ENCODE data around the gene ARPC1A.
"Not testable (repeated sequence)": the region's sequence is repeated elsewhere in the genome, so short reads cannot be mapped to it uniquely, and the experiment has no call there.

Gene ARPC1A

DNA sequence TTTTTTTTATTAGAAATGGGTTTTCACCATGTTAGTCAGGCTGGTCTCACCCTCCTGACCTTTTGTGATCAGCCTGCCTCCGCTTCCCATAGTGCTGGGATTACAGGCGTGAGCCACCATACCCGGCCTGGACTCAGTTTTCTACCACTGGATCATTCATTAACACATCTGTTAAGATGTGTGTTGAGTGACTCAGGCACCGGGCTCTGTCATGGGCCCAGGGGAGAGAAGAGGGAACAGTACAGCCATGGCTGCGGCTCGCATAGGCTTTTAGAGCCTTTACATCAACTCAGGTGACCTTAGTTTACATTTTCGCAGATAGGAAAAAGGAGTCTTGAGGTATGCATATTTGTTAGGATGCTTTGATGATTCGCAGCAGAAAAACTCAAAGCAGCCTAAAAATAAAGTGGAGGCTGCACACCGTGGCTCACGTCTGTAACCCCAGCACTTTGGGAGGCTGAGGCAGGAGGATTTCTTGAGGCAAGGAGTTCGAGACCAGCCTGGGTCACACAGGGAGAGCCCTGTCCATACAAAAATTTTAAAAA lies 45.8 kb downstream of the ARPC1A start:
- no peak for DNase-seq (ENCODE audit: low read depth)

DNA sequence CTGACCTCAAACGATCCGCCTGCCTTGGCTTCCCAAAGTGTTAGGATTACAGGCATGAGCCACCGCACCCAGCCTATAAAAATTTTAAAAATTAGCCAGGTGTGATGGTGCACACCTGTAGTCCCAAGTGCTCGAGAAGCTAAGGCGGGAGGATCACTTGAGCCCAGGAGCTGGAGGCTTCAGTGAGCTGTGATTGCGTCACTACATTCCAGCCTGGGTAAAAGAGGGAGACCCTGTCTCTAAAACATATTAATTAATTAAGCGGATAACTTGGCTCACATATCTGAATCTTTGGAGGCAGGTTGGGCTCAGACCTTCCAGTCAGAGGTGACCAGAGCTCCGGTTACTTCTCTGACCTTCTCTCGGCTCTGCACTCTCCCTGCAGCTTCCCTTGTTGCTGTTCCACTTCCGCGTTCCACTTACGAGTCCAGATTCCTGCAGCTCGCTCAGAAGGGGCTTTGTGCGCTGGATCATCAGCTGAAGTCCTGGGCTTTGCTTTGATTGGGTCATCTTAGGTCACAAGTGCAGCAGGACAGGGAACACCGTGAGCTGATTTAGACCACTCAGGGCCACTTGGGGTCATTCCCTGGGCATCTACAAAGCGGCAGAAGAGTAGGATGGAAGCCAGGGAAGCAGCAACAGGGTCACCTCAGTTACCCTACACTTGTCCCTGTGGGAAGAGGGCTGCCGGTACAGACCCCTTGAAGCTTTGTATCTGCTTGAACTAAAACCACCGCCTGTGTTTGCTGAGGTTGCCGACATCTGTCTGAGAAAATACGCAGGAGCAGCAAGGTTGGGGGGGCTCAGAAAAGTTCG lies 46.8 kb downstream of the ARPC1A start:
- no peak for DNase-seq (ENCODE audit: low read depth)

GRCh38 chr7:99373091-99374066 lies 47.7 kb downstream of the ARPC1A start:
- no peak for DNase-seq (ENCODE audit: low read depth)

DNA sequence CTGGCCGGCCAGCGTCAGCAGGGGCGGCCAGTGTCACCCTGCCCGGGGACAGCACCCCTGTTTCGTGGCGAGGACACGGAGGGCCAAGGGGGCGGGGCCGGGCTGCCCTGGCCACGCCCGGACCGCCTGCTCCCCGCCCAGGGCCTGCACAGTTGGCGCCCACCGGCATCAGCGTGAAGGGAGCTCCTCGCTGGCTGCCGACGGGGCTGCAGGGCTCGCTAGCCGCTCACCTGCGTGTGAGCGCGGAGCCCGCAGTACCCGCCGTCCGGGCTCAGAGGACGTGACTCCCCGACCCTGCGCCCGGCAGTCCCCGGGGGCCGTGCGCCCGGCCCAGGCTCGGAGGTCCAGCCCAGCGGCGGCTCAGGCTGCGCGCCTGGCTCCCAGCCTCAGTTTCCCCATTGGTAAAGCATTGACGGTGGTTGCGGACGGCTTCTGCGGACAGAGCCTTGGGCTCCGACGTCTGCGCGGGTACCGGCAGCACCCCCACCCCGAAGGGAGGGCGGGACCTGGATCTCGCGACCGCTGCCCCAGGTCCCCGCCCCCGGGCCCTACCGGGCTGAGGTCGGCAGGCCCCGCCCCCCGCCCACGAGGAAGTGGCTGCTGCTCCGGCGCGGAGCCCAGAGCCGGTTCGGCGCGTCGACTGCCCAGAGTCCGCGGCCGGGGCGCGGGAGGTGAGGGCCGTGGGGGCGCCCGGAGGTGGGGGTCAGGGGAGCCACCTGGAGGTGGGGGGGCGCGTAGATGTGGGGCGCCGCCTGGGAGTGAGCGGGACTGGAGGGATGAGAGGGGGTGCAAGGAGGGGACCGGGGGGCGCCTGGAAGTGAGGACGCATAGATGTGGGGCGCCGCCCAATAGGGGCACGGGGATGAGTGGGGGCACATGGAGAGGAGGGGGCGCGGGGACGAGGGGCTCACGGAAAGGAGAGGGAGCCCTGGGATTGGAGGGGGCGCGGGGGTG lies 48.7 kb downstream of the ARPC1A start, which contains the start of gene ARPC1B:
Gene ARPC1B (plus strand): TSS at position 620 of the 954 bp plus-strand sequence. CDS start 10,985 bp downstream, outside the sequence.
- DNase-seq (ENCODE audit: low read depth) = no peak

- no peak for DNase-seq (ENCODE audit: low read depth)
Observed at GRCh38 chr7:99375070-99375807, 49.5 kb downstream of the ARPC1A start.

DNA sequence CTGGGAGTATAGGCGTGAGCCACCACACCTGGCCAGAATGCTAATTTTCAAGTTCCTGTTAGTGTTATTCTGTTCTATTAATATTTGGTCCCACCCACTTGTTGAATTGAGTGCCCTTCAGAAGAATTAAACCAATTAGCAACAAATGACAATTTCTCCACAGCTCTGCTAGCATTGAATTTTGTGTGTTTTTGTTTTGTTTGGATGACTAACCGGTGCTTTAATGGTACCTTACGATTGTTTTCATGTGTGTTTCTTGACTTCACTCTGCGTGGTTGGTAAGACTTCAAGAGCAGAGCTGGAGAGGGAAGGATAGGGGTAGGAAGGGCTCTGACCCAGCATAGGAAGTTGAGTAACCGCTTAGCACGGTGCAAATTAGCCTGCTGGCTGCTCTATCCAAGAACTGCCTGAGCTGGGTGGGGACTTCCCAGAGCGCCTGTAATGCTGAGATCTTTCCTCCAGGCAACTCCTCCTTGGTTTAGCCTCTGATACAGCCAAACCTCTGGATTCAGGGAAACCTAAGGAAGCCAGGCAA lies 53.4 kb downstream of the ARPC1A start:
- no peak for DNase-seq (ENCODE audit: low read depth)

DNA sequence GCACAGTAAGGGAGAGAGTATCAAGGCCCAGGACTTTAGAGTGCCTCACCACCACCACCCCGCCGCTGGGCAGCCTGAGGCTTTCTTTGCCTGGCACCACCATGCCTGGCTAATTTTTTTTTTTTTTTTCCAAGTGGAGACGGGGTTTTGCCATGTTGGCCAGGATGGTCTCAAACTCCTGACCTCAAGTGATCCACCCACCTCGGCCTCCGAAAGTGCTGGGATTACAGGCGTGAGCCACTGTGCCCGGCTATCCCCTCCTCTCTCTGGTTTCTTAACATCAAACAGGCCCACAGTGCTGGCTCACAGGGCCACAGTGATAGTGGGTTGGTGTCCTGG lies 54.0 kb downstream of the ARPC1A start:
- not testable (repeated sequence) for DNase-seq (ENCODE audit: low read depth)

DNA sequence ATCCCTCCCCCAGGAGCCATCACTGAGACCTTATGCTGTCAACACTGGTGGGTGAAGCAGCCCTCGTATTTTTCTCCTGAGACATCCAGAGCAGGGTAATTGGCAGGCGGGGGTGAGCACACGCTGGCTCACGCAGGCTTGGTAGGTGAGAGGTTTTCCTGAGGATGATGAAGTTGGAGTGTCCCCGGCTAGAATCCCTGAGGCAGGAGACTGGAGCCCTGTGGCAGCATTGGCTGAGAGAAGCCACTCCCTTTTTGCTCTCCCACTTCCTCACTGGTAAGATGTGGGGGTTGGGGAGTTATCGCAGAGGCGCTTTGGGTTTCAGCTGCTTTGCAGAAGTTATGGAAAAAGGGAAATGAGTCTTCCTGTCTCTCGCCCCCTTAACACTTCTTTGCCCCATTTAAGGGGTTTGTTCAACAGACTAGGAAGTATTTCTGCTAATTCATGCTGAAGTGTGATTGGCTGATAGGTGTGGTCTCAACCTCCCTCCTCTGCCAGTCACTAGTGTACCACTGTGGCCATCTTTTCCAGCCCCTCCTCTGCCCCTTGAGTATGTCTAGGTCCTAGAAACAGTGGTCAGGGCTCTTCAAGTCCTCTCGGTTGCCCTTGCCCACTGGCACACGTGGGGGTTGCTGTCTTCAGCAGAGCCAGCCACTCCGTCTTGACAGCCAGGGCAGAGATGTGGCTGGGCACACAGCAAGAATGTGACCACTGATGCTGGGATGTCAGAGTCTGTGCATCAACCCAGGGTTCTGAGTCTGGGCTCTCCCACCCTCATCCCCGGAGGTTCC lies 54.5 kb downstream of the ARPC1A start:
- no peak for DNase-seq (ENCODE audit: low read depth)

DNA sequence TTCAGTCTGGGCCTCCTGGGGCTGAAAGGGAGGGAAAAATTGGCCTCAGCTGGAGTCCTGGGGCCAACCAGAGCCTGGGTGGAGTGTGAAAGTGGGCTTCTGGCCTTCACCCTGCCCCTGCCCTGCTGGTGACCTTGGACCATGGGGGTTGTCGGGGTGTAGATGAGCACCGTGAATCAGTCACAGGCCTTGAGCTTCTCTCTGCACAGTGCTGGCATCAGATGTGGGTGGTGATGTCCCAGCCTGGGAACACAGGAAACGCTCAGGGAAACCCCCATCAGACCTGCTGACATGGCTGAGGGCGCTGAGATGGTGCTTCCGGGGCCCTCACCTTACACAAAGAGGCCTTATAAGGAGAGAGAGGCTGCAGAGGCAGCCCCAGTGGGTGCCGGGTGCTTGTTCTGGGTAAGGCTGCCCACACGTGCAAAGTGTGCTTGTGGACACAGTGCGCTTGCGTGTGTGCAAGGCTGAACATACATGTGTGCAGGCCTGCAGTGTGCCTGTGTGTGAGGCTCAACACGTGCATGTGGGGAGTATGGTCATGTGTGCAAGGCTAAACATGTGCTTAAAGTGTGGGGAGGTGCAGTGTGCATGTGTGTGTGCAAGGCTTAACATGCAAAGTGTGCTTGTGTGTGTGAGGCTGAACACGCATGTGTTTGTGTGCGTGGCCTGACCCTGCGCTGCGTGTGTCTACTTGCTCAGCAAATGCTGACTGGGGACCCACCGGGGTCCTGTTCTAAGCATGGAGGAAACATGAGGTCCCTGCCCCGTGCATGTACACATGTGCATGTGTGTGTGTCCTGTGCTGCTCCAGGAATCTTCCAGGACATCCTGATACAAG lies 55.3 kb downstream of the ARPC1A start:
- no peak for DNase-seq (ENCODE audit: low read depth)

DNA sequence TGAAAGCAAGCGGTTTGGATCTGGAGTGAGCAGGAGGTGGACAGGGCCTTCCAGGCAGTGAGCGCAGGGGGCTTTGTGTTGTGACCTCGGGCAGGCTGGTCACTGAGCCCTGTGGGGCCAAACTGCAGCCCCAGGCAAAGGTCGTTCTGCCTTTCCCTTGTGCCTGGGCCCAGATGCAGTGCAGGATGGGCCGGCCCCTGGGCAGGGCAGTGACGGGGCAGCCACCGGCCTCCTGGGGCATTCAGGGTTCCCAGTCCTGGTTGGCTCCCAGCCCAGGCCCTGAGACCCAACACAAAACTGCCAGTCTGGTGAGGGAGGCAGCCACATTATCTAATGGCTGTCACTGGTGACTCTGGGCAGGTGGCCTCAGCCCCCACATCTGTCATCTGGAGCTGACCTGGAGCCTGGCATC lies 56.0 kb downstream of the ARPC1A start:
- no peak for DNase-seq (ENCODE audit: low read depth)

GRCh38 chr7:99383203-99383602 lies 57.5 kb downstream of the ARPC1A start:
- no peak for DNase-seq (ENCODE audit: low read depth)

GRCh38 chr7:99383791-99384370 lies 58.2 kb downstream of the ARPC1A start:
- DNase-seq (ENCODE audit: low read depth) = no peak

- no peak for DNase-seq (ENCODE audit: low read depth)
Observed at GRCh38 chr7:99384523-99384922, 58.8 kb downstream of the ARPC1A start.

DNA sequence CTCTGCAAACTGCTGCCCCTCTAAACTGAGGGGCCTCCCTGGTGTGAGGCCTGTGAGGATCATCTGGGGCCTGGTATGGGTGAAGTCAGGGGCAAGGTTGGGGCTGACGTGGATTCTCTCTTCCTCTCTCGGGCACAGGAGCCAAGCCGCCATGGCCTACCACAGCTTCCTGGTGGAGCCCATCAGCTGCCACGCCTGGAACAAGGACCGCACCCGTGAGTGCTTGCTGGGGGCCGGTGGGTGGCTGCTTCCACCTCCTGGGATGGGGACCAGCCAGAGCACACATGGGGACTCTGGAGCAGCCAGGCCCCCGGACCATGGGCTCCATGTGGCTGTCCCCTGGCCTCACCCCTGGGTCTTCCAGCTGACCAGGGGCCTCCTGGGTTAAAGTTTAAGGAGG lies 59.9 kb downstream of the ARPC1A start:
- DNase-seq (ENCODE audit: low read depth) = no peak

DNA sequence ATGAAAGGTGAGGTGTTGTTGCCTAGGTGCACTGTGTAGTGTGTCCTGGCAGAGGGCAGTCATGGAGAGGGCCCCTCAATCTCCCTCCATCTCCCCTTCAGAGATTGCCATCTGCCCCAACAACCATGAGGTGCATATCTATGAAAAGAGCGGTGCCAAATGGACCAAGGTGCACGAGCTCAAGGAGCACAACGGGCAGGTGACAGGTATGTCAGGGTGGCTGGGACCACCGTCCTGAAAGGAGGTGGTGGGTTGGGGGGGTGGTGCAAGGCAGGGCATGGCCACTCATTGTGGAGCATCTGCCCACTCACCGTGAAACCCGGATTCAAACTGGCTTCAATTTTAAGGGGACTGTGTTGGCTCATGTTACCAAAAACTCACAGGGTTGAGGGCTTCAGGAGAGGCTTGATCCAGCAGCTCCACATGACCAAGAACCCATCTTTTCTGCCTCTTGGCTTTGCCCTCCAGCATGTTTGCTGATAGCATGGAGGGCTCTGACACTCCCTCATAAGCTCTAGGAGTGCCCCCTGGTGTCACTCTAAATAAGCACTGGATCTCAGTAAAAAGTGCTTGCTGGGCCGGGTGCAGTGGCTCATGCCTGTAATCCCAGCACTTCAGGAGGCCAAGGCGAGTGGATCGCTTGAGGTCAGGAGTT lies 61.0 kb downstream of the ARPC1A start:
- no peak for DNase-seq (ENCODE audit: low read depth)

GRCh38 chr7:99387239-99387635 lies 61.5 kb downstream of the ARPC1A start:
- not testable (repeated sequence) for DNase-seq (ENCODE audit: low read depth)

GRCh38 chr7:99387912-99388311 lies 62.2 kb downstream of the ARPC1A start:
- DNase-seq (ENCODE audit: low read depth) = no peak

DNA sequence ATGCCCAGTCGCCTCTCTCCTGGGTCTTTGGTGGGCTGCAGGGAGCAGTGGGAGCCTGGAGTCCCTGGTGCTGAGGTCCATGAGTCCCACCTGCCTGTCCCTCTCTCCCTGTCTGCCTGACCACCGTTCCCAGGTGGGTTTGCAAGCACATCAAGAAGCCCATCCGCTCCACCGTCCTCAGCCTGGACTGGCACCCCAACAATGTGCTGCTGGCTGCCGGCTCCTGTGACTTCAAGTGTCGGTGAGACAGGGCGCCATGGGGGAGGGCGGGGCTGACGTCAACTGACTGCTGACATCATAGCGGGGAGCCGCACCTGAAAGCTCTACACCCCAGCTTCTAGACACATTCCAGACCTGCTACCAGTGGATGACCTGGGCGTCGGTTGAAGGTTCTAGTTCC lies 64.1 kb downstream of the ARPC1A start:
- no peak for DNase-seq (ENCODE audit: low read depth)

Data from HS-27A (cell line).